Hematopoietic multipotent progenitor cell treated with erythropoietin and hydrocortisone succinate and interleukin-3 and kit ligand, for 4 days (in vitro differentiated cells): ENCODE measurements around the gene APOD.
A peak's percentile ranks its signal among the peaks of the same experiment; 100 is the strongest.

Source experiments
- DNase-seq: peaks from one replicate; pipeline ENCODE4 v3.0.0-alpha.2; 2015

The APOD gene

DNA sequence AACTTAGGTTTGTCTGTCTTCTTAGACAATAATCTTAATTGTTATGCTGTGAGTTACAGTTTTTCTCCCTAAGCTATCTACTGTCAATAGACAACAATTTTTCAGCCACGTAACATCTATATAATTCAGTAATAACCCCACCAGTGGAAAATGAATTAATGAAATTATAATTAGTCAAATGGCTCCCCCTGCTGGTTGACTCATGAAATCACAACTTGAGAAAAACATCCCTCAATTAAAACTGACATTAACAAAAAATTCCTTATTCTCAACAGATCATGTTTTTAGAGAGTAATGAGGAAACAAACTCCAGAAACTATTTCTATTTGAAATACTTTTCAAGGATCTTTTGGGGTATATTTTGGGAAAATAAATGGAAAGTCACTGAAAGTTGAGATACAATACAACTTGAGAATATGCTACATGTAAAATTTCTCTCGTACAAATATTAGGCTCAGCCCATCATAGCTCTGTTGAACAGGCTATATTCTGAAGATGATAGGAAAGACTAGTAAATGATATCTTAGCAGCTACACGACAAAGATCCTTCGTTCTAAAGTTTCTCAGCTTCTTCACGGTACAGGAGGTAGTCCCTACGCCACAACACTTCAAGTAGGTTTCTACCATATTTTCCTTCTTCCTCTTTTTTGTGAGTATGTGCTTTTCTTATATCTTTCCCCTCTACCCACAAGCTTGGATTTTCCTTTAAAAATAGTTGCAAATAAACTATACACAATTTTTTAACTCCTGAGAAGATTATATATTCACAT is 61.3 kb downstream of the APOD start:
- DNase-seq: peak; percentile 78
